Airway epithelial cell (primary cell): Measurements from ENCODE around the gene NBPF12. TPM values are rescaled to one million over a fixed set of nuclear protein-coding genes. Genes with fewer than 3 reads are reported as not detected.

Experiments
- total RNA-seq: library from RNA; depleted of rRNA; stranded (reverse); fragments of >200 nt; gene quantifications from 2 replicates; pipeline ENCODE4 v1.2.3, GENCODE V29; 2015

Gene NBPF12, protein sequence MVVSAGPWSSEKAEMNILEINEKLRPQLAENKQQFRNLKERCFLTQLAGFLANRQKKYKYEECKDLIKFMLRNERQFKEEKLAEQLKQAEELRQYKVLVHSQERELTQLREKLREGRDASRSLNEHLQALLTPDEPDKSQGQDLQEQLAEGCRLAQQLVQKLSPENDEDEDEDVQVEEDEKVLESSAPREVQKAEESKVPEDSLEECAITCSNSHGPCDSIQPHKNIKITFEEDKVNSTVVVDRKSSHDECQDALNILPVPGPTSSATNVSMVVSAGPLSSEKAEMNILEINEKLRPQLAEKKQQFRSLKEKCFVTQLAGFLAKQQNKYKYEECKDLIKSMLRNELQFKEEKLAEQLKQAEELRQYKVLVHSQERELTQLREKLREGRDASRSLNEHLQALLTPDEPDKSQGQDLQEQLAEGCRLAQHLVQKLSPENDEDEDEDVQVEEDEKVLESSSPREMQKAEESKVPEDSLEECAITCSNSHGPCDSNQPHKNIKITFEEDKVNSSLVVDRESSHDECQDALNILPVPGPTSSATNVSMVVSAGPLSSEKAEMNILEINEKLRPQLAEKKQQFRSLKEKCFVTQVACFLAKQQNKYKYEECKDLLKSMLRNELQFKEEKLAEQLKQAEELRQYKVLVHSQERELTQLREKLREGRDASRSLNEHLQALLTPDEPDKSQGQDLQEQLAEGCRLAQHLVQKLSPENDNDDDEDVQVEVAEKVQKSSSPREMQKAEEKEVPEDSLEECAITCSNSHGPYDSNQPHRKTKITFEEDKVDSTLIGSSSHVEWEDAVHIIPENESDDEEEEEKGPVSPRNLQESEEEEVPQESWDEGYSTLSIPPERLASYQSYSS (N-terminal part only)
- 1.6 and 2.3 TPM in 2 replicates for total RNA-seq

DNA sequence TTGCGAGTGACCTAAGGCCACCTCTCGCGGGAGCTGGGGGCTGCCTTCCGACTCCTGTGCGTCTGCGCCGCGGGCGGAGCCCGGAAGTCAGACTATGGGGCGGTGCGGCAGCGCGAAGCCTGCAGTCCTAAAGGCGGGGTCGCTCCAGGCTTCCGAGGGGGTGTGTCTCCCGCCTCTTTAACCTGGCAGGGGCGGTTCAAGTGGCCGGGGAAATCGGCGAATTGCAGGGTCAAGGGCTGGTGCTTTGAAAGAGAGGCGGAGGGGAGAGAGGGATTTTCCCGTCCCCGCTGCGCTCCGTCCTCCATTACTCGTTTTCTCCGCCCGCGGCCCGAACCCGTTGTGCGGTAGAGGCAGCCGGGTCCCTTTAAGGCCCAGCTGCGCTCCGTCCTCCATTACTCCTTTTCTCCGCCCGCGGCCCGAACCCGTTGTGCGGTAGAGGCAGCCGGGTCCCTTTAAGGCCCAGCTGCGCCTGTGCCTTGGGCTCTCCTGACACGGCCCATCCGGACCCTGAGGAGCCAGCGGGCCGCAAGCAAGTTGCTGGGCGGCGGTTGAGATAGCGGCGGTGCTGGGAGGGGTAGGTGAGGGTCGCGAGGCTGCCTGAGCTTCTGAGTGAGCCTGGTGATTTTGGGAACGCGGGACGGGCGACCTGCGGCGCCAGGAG lies at the start of gene NBPF12:
TSS of gene NBPF12 (plus strand) at position 83 of the 661 bp plus-strand sequence. CDS start 21,820 bp downstream, outside the sequence.

Other genes with a start within 250 kb of the NBPF12 start
- 13.4 and 17.2 TPM in 2 replicates for gene PRKAB2, start 234.1 kb downstream of the NBPF12 start, total RNA-seq